ENCODE measurements around the gene THTPA.
"Not testable (repeated sequence)": the region's sequence is repeated elsewhere in the genome, so short reads cannot be mapped to it uniquely, and the experiment has no call there.

Gene THTPA

DNA sequence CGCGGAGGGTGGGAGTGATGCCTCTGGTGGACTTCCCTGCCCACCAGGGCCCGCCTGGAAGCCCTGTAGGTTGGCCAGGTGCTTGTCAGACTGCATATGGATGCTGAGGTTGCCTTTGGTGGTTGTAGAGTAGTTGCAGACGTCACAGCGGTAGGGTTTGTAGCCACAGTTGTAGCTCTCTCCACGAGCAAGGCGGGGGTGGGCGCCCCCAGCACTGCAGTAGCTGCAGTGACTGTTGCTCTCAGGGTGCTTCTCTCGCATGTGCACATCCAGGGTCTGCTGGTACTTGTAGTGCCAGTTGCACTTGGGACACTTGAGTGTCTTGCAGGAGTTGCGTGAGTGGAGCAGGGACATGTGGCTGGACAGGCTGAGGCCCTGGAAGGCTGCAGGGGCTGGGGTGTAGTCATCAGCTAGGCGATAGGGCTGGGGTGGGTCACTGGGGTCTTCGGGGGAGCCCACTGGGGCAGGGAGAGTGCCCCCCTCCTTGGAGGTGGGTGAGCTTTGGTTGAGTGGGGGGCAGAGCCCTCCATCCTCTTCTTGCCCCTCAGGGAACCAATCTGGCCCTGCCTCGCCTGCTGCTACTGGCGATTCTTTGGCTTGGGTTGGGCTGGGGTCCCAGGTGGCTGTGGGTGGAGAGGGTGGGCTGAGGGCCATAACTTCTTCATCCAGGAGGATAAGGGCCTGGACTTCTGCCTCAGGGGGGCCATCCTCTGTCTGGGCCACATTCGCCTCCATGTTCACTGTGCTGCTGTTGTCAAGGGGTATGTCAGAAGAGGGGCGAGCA, 22.2 kb upstream of the THTPA start:
- DNase-seq (ENCODE audit: low spot score) = no peak

GRCh38 chr14:23535943-23536342, 20.1 kb upstream of the THTPA start:
- DNase-seq (ENCODE audit: low spot score) = no peak

DNA sequence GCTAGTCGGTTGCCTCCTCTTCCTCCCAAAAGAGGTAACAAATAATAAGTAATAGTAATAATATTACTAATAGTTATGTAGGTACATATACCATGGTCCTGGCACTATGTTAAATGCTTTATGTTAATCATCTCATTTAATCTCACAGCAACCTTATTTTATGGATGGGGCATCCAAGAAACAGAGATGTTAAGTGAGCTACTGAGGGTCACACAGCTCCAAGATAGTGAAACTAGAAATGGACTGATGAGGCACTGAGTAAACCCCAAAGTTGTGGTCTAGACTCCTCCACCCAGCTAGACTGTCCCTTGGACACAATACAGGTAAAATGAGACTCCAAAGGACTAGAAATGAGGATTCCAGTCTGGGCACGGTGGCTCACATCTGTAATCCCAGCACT, 19.6 kb upstream of the THTPA start:
- DNase-seq (ENCODE audit: low spot score) = no peak

- DNase-seq (ENCODE audit: low spot score) = not testable (repeated sequence)
Observed at GRCh38 chr14:23536906-23537305, 19.2 kb upstream of the THTPA start.

DNA sequence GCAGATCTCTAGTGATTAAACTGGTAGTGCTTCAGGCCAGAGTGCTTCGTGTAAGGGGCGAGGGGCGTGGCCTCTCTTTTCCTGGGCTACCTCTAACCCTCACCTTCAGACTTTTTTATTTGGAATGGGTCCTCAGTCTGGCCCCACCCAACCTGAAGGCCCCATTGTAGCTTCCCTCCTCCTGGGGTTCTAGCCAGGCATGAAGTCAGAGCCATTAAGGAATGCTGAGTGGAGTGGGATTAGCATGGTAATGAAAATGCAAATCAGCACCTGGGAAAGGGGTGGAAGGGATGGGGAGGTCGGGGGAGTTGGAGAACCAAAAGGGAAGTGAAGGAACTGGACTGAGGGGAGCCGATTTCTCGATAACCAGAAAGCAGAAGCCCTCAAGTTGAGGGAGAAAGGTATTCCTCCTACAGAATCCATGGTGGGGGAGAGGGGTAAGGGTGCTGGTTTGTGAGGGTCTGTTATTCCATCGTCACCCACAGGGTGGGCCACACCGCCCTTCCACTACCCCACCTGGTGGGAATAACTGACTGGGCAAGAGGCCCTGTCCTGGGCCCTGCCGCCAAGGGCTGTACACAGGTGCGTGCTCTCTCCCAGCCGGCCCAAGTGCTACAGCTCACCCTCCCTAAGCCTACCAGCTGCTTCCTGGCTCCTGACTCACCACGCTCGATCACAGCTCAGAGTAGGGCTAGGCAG, 18.6 kb upstream of the THTPA start:
- DNase-seq (ENCODE audit: low spot score) = no peak

- no peak for DNase-seq (ENCODE audit: low spot score)
Observed at GRCh38 chr14:23538050-23538718, 17.9 kb upstream of the THTPA start.

GRCh38 chr14:23538785-23539184, 17.3 kb upstream of the THTPA start:
- no peak for DNase-seq (ENCODE audit: low spot score)

DNA sequence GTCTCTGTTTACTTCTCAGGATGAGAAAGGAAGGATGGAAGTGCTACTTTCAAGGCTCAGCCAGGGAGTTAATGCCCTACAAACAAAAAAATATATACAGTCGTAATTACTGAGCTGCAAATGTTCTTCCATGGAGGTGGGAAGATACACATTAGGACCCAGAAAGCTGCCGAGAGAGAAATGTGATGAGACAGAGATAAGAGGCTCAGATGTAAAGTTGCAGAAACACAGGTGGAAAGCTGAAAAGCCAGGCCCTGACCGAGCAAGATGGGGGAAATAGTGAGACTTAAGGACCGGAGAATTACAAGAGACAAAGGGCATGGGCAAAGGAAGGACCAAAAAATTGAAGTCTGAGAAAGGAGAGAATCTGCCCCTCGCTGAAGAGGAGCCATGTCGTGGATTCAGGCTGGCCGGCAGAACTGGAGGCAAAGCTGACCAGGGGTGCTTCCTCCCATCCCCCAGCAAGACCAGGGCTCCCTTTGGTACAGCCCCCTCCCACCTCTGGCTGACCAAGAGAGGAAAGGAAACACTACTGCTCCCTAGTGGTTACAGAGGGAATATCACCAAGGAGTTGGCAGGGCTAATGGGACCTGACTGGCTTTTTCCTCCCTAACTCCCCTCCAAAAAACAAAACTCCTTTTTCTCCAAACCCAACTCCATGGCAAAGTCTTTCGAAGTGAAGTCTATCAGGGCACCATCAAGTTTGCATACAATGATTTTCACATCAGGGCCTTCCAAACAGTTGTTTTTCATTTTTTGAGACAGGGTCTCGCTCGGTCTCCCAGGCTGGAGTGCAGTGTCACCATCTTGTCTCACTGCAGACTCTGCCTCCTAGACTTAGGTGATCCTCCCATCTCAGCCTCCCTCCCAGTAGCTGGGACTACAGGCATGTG, 16.6 kb upstream of the THTPA start:
- DNase-seq (ENCODE audit: low spot score) = peak; percentile 20

DNA sequence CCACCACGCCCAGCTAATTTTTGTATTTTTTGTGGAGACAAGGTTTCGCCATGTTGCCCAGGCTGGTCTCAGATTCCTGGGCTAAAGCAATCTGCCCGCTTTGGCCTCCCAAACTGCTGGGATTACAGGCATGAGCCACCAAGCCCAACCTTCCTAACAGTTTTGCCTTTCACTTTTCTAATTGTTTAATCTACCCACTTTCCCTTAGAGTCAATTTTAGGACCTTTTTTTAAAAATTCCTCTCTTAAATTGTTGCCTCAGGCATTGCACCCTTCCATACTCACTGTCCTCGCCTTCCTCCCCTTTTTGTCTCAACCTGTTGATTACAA, 16.0 kb upstream of the THTPA start:
- no peak for DNase-seq (ENCODE audit: low spot score)

- DNase-seq (ENCODE audit: low spot score) = no peak
Observed at GRCh38 chr14:23542261-23542660, 13.8 kb upstream of the THTPA start.

DNA sequence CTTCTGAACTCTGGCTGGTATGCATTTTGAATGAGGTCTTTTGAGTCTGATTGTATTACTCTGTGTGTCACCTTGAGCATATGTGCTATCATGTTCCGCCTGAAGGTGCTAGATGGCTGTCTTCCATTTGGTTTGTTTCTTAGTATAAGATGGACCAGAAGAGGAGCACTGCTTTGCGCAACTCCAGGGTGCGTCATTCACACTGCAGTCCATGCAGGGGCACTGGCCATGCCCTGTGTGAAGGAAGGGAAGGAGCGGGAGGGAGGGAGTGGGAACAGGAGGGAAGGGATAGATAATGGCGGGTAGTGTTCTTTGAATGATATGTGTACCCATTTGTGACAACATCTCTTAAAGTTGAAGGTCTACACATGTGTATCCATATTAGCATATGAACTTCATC, 12.7 kb upstream of the THTPA start:
- no peak for DNase-seq (ENCODE audit: low spot score)

DNA sequence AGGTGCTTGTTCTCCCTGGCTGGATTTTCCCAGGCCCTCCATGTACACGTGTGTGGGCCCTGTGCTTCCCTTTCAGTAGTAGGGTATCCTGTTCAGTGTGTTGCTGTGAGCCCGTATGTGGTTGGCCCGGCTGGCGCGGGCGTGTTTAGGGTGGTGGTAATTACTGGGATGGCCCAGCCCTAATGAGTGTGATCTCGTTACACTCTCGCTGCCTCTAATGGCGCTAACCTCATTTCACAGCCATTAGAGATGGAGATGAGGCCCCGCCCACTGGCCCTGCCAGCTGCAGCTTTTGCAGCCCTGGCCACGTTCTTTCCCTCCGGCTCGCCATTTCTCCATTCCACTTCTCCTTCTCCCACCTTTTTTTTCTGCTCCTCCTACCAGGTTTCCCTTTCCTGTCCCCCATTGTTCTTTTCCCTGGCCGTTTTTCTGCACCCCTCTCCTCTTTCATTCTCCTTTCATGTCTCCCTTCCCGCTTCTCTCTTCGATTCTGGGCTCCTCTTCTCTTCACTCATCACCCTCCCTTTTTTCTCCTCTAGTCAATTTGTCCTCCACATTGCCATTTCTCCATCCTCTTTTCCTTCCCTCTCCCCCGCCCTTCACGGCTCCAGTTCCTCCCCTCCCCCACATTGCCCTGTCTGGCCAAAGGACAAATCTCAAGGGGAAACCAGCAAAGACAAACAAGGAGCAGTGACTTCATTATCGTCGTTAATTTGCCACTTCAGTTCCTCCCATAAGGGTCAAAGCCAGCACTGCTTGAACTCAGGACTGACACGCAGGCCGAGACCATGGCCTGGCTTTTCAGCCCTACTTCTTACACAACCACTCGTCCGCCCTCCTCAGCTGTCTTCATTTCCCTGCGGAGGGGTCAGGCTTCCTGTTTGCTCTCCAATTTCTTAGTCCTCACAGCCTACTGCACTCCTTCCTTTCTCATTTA, 11.3 kb upstream of the THTPA start:
- DNase-seq (ENCODE audit: low spot score) = peak; percentile 65

DNA sequence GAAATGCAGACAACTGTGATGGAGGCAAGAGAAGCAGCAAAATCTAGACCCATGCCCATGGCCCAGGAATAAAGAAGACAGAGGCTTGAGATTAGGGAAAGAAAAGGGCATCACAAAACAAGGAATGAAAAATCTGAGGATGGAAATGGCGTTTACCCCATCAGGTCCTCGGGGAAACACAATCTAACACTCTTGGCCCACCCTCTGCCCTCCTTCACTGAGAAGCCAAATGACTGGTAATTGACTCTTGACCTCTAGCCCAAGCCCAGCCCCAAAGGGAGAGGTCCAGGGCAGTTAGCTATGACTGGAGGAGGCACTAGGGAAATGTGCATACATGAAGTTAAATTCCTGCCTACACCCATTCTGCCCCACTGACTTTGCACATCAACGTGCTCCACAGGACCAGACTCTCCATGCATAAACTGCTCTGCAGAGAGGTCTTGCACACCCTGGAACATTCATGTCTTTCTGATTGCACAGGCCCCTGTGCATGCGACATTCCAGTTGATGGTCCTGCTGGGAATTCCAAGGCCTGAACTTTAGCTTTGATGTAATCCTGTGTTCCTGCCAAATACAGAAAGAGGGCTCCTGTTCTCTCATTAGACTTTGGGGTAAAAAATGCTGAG, 10.2 kb upstream of the THTPA start:
- DNase-seq (ENCODE audit: low spot score) = no peak

GRCh38 chr14:23546450-23547035, 9.5 kb upstream of the THTPA start:
- no peak for DNase-seq (ENCODE audit: low spot score)

DNA sequence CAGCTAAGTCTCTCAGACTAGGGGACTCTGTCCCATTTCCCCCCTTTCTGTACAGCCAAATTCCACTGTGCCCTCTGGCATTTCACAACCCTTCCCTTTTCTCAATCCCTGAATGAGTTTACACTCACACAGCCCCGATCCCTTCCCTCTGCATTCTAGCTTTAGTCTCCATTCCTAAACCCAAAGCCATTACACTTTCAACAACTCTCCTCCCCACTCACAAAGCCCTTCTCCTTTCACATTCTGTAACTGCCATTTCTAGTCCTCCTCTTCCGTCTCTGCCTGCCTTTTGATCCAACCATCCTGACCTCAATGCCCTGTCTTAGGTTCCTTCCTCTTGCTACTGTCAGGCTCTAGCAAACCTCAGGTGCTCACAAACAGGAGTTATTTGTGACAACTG, 8.1 kb upstream of the THTPA start:
- no peak for DNase-seq (ENCODE audit: low spot score)

DNA sequence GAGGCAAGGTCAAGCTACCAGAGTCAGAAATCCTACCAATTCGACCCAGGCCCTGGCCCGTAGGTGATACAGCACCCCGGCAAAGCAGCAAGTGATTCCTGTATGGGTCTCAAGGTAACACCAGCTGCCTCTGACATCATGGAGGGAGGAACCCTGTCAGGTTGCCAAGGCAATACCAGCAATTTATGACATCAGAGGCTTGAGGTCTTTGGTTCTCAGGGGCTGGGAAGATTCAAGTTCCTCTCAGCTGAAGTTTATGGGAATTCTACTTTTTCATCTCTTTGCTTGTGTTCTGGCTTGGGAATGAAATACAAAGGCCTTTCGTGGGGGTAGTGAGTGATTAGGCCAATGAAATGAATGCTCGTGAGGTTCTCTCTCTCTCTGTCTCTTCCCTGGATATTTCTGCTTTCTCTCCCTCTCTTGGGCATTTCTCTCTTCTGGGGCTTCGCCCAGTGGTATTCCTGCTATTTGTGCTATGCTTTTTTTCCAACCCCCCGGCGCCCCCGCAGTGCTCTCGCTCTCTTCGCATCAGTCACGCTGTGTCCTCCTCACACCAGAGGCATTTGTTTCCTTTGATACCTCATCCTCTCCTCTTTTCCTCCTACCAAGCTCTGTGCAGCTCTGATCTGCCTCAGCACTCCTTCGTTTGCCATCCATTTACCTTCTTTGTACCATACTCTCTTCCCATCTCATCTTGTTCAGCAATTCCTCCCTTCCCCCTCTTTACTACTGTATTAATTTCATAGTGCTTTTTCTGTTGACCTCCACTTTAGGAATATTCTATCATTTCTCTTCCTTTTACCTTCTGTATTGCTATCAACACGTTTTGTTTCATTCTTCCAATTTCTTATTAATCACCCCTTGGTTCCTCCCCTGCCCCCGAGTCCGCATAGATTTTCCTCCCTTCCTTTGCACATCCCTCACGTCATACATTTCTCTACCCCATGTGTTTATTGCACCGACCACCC, 7.4 kb upstream of the THTPA start:
- DNase-seq (ENCODE audit: low spot score) = no peak

- DNase-seq (ENCODE audit: low spot score) = no peak
Observed at GRCh38 chr14:23550131-23550811, 5.8 kb upstream of the THTPA start.

- peak; percentile 28 for DNase-seq (ENCODE audit: low spot score)
Observed at GRCh38 chr14:23550812-23551265, 5.2 kb upstream of the THTPA start.
